GM23338 (cell line): ENCODE data around the gene NIN. TPM values are rescaled to one million over a fixed set of nuclear protein-coding genes. Genes with fewer than 3 reads are reported as not detected.

Experiments used
- ATAC-seq: fragments of 200-7000 bp; cut with Tn5 transposase; 3 replicates; pipeline ENCODE4 v1.9.1; 2020
- DNase-seq: peaks from one replicate; pipeline ENCODE4 v3.0.0-alpha.2; 2015; ENCODE audit warnings: low spot score
- H2AFZ ChIP-seq: fragments of 200-600 bp; sonication (generic); 2 replicates; pipeline ENCODE4 v1.8.0; 2016; ENCODE audit warnings: antibody characterized with exemption, mild to moderate bottlenecking, moderate library complexity
- H3F3A ChIP-seq: fragments of 200-600 bp; sonication (generic); replicated peaks from 2 replicates; pipeline ENCODE4 v1.8.0; 2017; ENCODE audit warnings: antibody characterized with exemption, mixed run types, low read depth
- H3K27ac ChIP-seq: fragments of 200-600 bp; sonication (generic); 2 replicates; pipeline ENCODE4 v1.6.1; 2016; ENCODE audit warnings: low read depth
- H3K27me3 ChIP-seq: fragments of 200-600 bp; sonication (generic); 2 replicates; pipeline ENCODE4 v1.8.0; 2016; ENCODE audit warnings: mild to moderate bottlenecking, mixed run types, moderate library complexity; ENCODE audit not compliant: insufficient read depth
- H3K36me3 ChIP-seq: fragments of 200-600 bp; sonication (generic); 2 replicates; pipeline ENCODE4 v1.8.0; 2016; ENCODE audit warnings: mild to moderate bottlenecking; ENCODE audit not compliant: insufficient read depth
- H3K4me1 ChIP-seq: fragments of 200-600 bp; sonication (generic); 2 replicates; pipeline ENCODE4 v1.8.0; 2016; ENCODE audit warnings: mild to moderate bottlenecking, moderate library complexity; ENCODE audit not compliant: insufficient read depth
- H3K4me2 ChIP-seq: fragments of 200-600 bp; sonication (generic); 2 replicates; pipeline ENCODE4 v1.7.1; 2017; ENCODE audit warnings: mixed run types
- H3K4me3 ChIP-seq: fragments of 200-600 bp; sonication (generic); 2 replicates; pipeline ENCODE4 v1.6.1; 2016; ENCODE audit warnings: mixed run types
- H3K79me2 ChIP-seq: fragments of 200-600 bp; sonication (generic); replicated peaks from 2 replicates; pipeline ENCODE4 v1.8.0; 2017; ENCODE audit warnings: mild to moderate bottlenecking; ENCODE audit not compliant: insufficient read depth
- H3K9me2 ChIP-seq: fragments of 200-600 bp; sonication (generic); 2 replicates; pipeline ENCODE4 v1.8.0; 2017; ENCODE audit not compliant: insufficient read depth
- H4K20me1 ChIP-seq: fragments of 200-600 bp; sonication (generic); replicated peaks from 2 replicates; pipeline ENCODE4 v1.8.0; 2017; ENCODE audit warnings: mild to moderate bottlenecking; ENCODE audit not compliant: insufficient read depth
- H3K27ac Mint-ChIP-seq: 2 replicates; pipeline ENCODE4 v1.8.0; 2020; ENCODE audit warnings: inconsistent platforms, mild to moderate bottlenecking, moderate library complexity, mixed read lengths
- H3K27me3 Mint-ChIP-seq: 3 replicates; pipeline ENCODE4 v1.8.0; 2022; ENCODE audit warnings: low read depth, mild to moderate bottlenecking, moderate library complexity, mixed read lengths, inconsistent platforms; ENCODE audit not compliant: insufficient read depth, poor library complexity
- H3K36me3 Mint-ChIP-seq: 3 replicates; pipeline ENCODE4 v1.8.0; 2021; ENCODE audit warnings: low read depth, mild to moderate bottlenecking, inconsistent platforms, moderate library complexity, mixed read lengths
- H3K4me1 Mint-ChIP-seq: 3 replicates; pipeline ENCODE4 v1.8.0; 2020; ENCODE audit warnings: mild to moderate bottlenecking, inconsistent platforms, mixed read lengths
- H3K4me3 Mint-ChIP-seq: 3 replicates; pipeline ENCODE4 v1.8.0; 2021; ENCODE audit warnings: moderate library complexity, mild to moderate bottlenecking, inconsistent platforms, mixed read lengths
- H3K9me3 Mint-ChIP-seq: 3 replicates; pipeline ENCODE4 v1.8.0; 2020; ENCODE audit warnings: moderate library complexity, mild to moderate bottlenecking, inconsistent platforms, mixed read lengths
- CTCF ChIP-seq, 2 experiments: fragments of 200-600 bp in 1 of 2; sonication (generic) in 1 of 2; conservative IDR thresholded peaks; 2 replicates each; pipeline versions ENCODE4 v1.5.1 to v1.6.1; 2016 to 2017; ENCODE audit warnings: antibody characterized with exemption in 2 of 2, low read depth in 2 of 2, mild to moderate bottlenecking in 2 of 2, moderate library complexity in 1 of 2
- ETS1 ChIP-seq: IDR thresholded peaks from 2 replicates; pipeline ENCODE4 v1.6.1; 2016; ENCODE audit warnings: antibody characterized with exemption
- JUNB ChIP-seq: IDR thresholded peaks from one replicate; pipeline ENCODE4 v1.6.1; 2016; ENCODE audit warnings: antibody characterized with exemption; ENCODE audit not compliant: unreplicated experiment
- REST ChIP-seq: IDR thresholded peaks from one replicate; pipeline ENCODE4 v1.6.1; 2018; ENCODE audit warnings: antibody characterized with exemption; ENCODE audit not compliant: unreplicated experiment
- STAT1 ChIP-seq: IDR thresholded peaks from one replicate; pipeline ENCODE4 v1.6.1; 2016; ENCODE audit warnings: antibody characterized with exemption; ENCODE audit not compliant: unreplicated experiment
- polyA plus RNA-seq: library from polyadenylated mRNA; unstranded; fragments of >200 nt; fragmentation: Nextera tagmentation; extraction: Ambion mirVana; gene quantifications from 2 replicates; pipeline ENCODE4 v1.2.1, GENCODE V29; 2016
- total RNA-seq: library from RNA; depleted of rRNA; stranded (reverse); fragments of >200 nt; shearing (Covaris generic); gene quantifications from 2 replicates; pipeline ENCODE4 v1.2.3, GENCODE V29; 2014

The NIN gene
- total and polyA plus RNA-seq, 2 experiments from 2014 or later, result 7.4 to 17.4 TPM

GRCh38 chr14:50762931-50763300 lies 68.0 kb downstream of the NIN start:
- TF ChIP-seq STAT1 (no peak), CTCF (conservative IDR thresholded peaks at IDR 0.05; ENCODE audit: low read depth in 2 of 2) (no peak), JUNB (no peak), REST (no peak)
- no peak for ATAC-seq

GRCh38 chr14:50762001-50762930 lies 68.7 kb downstream of the NIN start:
- no peaks in the 10 kb centered on the region for H3K4me1 ChIP-seq
- no peak overlapping the region for H3K4me3 ChIP-seq
- no peak overlapping the region for H3K4me3 Mint-ChIP-seq
- no peak overlapping the region for H3K4me2 ChIP-seq
- no peaks in the 10 kb centered on the region for H3F3A ChIP-seq
- H2AFZ ChIP-seq, result no peak overlapping the region
- H3K9me3 Mint-ChIP-seq, result no peaks in the 10 kb centered on the region
- H3K79me2 ChIP-seq, result no peaks in the 10 kb centered on the region
- H4K20me1 ChIP-seq, result no peaks in the 10 kb centered on the region
- no peaks in the 10 kb centered on the region for H3K9me2 ChIP-seq
- H3K36me3 ChIP-seq, result 0 out of 2 replicates have a peak, but pooled peaks cover 8% of the 10 kb centered on the region
- H3K4me1 Mint-ChIP-seq, result no peaks in the 10 kb centered on the region
- peaks cover 2% of the 10 kb centered on the region for H3K27me3 Mint-ChIP-seq
- H3K27ac Mint-ChIP-seq, result no peak overlapping the region
- ATAC-seq, result no peak
- no peak for DNase-seq
- peaks cover 35% of the 10 kb centered on the region for H3K36me3 Mint-ChIP-seq
- no peaks in the 10 kb centered on the region for H3K27me3 ChIP-seq
- no peak overlapping the region for H3K27ac ChIP-seq
- TF ChIP-seq CTCF (conservative IDR thresholded peaks at IDR 0.05; ENCODE audit: low read depth in 2 of 2) (no peak), ETS1 (no peak)

More at GRCh38 chr14:50762931-50763300, 68.0 kb downstream of the NIN start:
- Histone ChIP-seq H3K4me1 (no peaks in the 10 kb centered on the region), H3K27me3 (no peaks in the 10 kb centered on the region), H3K9me2 (no peaks in the 10 kb centered on the region), H3K4me3 (no peak overlapping the region), H2AFZ (no peak overlapping the region), H3K36me3 (0 out of 2 replicates have a peak, but pooled peaks cover 8% of the 10 kb centered on the region), H4K20me1 (no peaks in the 10 kb centered on the region), H3F3A (no peaks in the 10 kb centered on the region), H3K4me2 (no peak overlapping the region), H3K79me2 (no peaks in the 10 kb centered on the region), H3K27ac (no peak overlapping the region)
- no peaks in the 10 kb centered on the region for H3K4me1 Mint-ChIP-seq
- no peak overlapping the region for H3K27ac Mint-ChIP-seq
- peaks cover 38% of the 10 kb centered on the region for H3K36me3 Mint-ChIP-seq
- no peaks in the 10 kb centered on the region for H3K9me3 Mint-ChIP-seq
- DNase-seq, result no peak
- no peak overlapping the region for H3K4me3 Mint-ChIP-seq
- peaks cover 2% of the 10 kb centered on the region for H3K27me3 Mint-ChIP-seq
